ENCODE results near the gene GPR160. TPM values are rescaled to one million over a fixed set of nuclear protein-coding genes. Genes with fewer than 3 reads are reported as not detected.
A peak's percentile ranks its signal among the peaks of the same experiment; 100 is the strongest.

The GPR160 gene
- total and polyA plus RNA-seq, 3 experiments from 2014 or later = 2.9 to 6.2 (median 2.9) TPM

DNA sequence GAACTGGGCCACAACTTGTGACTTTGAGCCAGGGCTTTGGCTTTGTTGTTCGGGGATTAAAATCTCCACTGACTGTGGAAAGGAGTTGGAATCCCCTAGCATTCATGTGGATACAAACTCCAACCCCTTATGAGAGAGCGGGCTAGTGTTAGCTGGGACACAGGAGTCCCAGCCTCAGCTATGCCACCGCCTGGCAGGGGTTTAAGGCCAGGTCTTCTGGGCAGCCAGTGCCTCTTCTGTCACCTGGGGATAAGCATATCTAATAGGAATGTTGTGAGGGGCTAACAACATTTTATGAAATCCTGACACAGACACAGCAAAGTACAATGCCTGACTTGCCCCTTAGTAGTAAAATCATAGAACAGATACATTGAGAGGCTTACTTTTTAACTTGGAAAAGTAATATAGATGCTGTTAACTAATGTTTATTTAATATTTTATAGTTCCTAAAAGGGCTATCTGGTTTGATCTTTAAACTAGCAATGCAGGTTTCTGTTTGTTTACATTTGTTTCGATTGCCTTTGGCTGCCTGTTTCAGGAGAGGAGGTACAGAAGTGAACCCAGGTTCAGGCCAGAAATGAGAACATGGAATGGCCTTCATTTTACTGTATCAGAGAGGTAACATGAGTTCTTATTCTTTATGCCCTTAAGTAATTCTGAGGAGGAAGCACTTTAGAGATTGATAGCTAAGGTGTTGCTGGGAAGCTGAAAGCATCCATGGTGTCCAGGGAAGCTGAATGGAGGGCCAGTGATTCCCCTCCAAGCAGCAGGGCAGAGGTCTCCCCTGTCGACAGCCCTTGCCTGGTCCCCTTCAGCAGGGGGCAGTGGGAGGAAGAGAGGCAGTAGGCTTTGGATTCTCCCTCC lies 8.7 kb downstream of the GPR160 start:
- H3K9me3 Mint-ChIP-seq = no peaks in the 10 kb centered on the region
- H3K4me3 Mint-ChIP-seq = peak overlapping the region in 2 of 7 donors; percentile 9 to 24
- H3K4me1 Mint-ChIP-seq = peaks cover 6 to 11% (median 10%) of the 10 kb centered on the region in 3 donors
- peak overlapping the region in 2 of 8 donors; percentile 29 to 30 for H3K27ac Mint-ChIP-seq
- ChIA-PET CTCF (interaction anchor here (1.6 kb wide), 1 partner anchor 25 kb away, joined by 5 read pairs; no protein-coding TSS in a partner anchor), POLR2A (interaction anchor here (0.5 kb wide), 1 partner anchor 8 kb away, joined by 3 read pairs; no protein-coding TSS in a partner anchor)
- no peaks in the 10 kb centered on the region for H3K27me3 Mint-ChIP-seq
- Histone ChIP-seq H3K27me3 (ENCODE audit: insufficient read depth, low read length, poor library complexity, severe bottlenecking) (no peaks in the 10 kb centered on the region), H3K4me1 (ENCODE audit: insufficient read depth, low read length) (peaks cover 14% of the 10 kb centered on the region), H3K36me3 (ENCODE audit: insufficient read depth, low read length) (no peaks in the 10 kb centered on the region), H3K9me3 (ENCODE audit: low read length) (no peaks in the 10 kb centered on the region), H3K27ac (ENCODE audit: low read depth, low read length) (no peak overlapping the region), H3K4me3 (ENCODE audit: low read length) (no peak overlapping the region)
- DNase-seq = no peak
- no peaks in the 10 kb centered on the region for H3K36me3 Mint-ChIP-seq

GRCh38 chr3:170047133-170047404 lies 9.3 kb downstream of the GPR160 start:
- Mint-ChIP-seq H3K27me3 (no peaks in the 10 kb centered on the region), H3K36me3 (no peaks in the 10 kb centered on the region)
- CTCF ChIA-PET = no interaction called here

DNA sequence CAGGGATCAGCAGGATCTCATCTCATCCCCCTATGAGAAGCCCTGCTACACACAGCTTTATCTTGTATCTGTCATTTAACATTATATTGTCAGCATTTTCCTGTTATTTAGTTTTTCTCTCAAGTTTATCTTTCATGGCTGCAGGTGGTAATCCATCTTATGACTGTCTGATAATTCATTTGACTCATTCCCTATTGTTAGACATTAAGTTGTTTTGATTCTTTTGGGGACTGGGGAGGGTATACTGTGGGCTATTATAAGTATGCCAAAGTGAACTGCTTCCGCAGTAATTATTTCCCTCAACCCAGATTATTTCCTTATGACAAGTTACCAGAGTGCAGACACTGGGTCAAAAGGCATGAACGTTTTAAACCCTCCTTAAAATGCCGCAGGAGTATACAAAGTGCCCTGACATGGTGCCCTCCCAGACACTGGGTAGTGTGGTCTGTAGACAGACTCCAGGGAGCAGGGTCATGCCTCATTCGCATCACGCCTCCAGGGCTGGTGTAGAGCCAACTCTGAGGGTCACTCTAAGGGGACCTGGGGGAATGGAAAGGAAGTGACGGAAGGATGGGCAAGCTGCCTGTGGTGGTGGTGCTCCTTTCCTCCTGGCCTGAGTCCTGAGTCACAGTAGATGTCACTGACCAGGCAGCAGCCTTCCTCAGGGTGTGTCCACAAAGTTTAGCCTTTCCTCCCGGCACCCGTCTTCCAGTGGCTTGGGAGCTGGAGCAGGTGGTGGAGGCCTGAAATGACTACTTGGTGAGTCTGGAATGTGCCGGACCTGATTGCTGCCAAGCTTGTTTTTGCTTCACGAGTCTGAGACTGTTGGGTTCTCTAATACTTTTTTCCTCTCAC lies 11.6 kb downstream of the GPR160 start:
- Mint-ChIP-seq H3K27me3 (no peaks in the 10 kb centered on the region), H3K36me3 (peaks cover 0 to 8% (median 1%) of the 10 kb centered on the region in 3 donors), H3K27ac (no peak overlapping the region), H3K4me3 (no peak overlapping the region), H3K9me3 (no peaks in the 10 kb centered on the region), H3K4me1 (peaks cover 6 to 11% (median 10%) of the 10 kb centered on the region in 3 donors)
- H3K9me3 ChIP-seq (ENCODE audit: low read length) = no peaks in the 10 kb centered on the region
- CTCF ChIA-PET = no interaction called here
- no peaks in the 10 kb centered on the region for H3K27me3 ChIP-seq (ENCODE audit: insufficient read depth, low read length, poor library complexity, severe bottlenecking)
- H3K4me1 ChIP-seq (ENCODE audit: insufficient read depth, low read length) = peaks cover 13% of the 10 kb centered on the region
- POLR2A ChIA-PET = interaction anchor here (0.6 kb wide), 1 partner anchor 12 kb away, joined by 7 read pairs; the partner anchor contains the start of gene GPR160
- no peak overlapping the region for H3K27ac ChIP-seq (ENCODE audit: low read depth, low read length)
- no peaks in the 10 kb centered on the region for H3K36me3 ChIP-seq (ENCODE audit: insufficient read depth, low read length)
- no peak overlapping the region for H3K4me3 ChIP-seq (ENCODE audit: low read length)
- DNase-seq = no peak

More at GRCh38 chr3:170047133-170047404, 9.3 kb downstream of the GPR160 start:
- Mint-ChIP-seq H3K4me1 (peaks cover 6 to 11% (median 10%) of the 10 kb centered on the region in 3 donors), H3K9me3 (no peaks in the 10 kb centered on the region), H3K27ac (peak overlapping the region in 1 of 8 donors; percentile 61), H3K4me3 (no peak overlapping the region)
- Histone ChIP-seq H3K4me1 (ENCODE audit: insufficient read depth, low read length) (peaks cover 14% of the 10 kb centered on the region), H3K4me3 (ENCODE audit: low read length) (no peak overlapping the region), H3K27me3 (ENCODE audit: insufficient read depth, low read length, poor library complexity, severe bottlenecking) (no peaks in the 10 kb centered on the region), H3K36me3 (ENCODE audit: insufficient read depth, low read length) (no peaks in the 10 kb centered on the region), H3K9me3 (ENCODE audit: low read length) (no peaks in the 10 kb centered on the region), H3K27ac (ENCODE audit: low read depth, low read length) (no peak overlapping the region)
- DNase-seq = no peak
- POLR2A ChIA-PET = no interaction called here

DNA sequence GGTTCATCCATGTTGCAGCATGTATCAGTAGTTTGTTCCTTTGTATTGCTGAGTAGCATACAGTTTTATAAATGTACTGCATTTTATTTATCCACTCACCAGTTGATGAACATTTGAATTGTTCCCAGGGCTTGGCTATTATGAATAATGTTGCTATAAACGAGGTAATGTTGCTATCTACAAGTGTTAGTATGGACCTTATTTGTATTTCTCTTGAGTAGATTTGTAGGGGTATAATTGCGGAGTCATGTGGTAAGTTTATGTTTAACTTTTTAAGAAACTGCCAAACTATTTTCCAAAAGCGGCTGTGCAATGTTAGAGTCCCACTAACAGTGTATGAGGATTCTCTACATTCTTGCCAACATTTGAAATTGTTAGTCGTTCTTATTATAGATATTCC lies 13.0 kb downstream of the GPR160 start:
- no peak overlapping the region for H3K4me3 ChIP-seq (ENCODE audit: low read length)
- H3K36me3 ChIP-seq (ENCODE audit: insufficient read depth, low read length) = no peaks in the 10 kb centered on the region
- POLR2A ChIA-PET = no interaction called here
- no peak overlapping the region for H3K27ac ChIP-seq (ENCODE audit: low read depth, low read length)
- DNase-seq = no peak
- peaks cover 3 to 5% (median 5%) of the 10 kb centered on the region in 3 donors for H3K4me1 Mint-ChIP-seq
- no peaks in the 10 kb centered on the region for H3K9me3 Mint-ChIP-seq
- H3K27ac Mint-ChIP-seq = no peak overlapping the region
- no peak overlapping the region for H3K4me3 Mint-ChIP-seq
- CTCF ChIA-PET = no interaction called here
- H3K27me3 ChIP-seq (ENCODE audit: insufficient read depth, low read length, poor library complexity, severe bottlenecking) = no peaks in the 10 kb centered on the region
- peaks cover 5% of the 10 kb centered on the region for H3K4me1 ChIP-seq (ENCODE audit: insufficient read depth, low read length)
- no peaks in the 10 kb centered on the region for H3K27me3 Mint-ChIP-seq
- H3K36me3 Mint-ChIP-seq = peaks cover 0 to 8% (median 1%) of the 10 kb centered on the region in 3 donors
- H3K9me3 ChIP-seq (ENCODE audit: low read length) = no peaks in the 10 kb centered on the region

GRCh38 chr3:170052398-170052797 lies 14.6 kb downstream of the GPR160 start:
- CTCF ChIA-PET = no interaction called here
- Histone ChIP-seq H3K27ac (ENCODE audit: low read depth, low read length) (no peak overlapping the region), H3K4me3 (ENCODE audit: low read length) (no peak overlapping the region), H3K9me3 (ENCODE audit: low read length) (no peaks in the 10 kb centered on the region), H3K36me3 (ENCODE audit: insufficient read depth, low read length) (no peaks in the 10 kb centered on the region), H3K4me1 (ENCODE audit: insufficient read depth, low read length) (peaks cover 1% of the 10 kb centered on the region), H3K27me3 (ENCODE audit: insufficient read depth, low read length, poor library complexity, severe bottlenecking) (no peaks in the 10 kb centered on the region)
- Mint-ChIP-seq H3K36me3 (peaks cover 0 to 8% (median 1%) of the 10 kb centered on the region in 3 donors), H3K27me3 (no peaks in the 10 kb centered on the region), H3K4me3 (no peak overlapping the region), H3K4me1 (peaks cover 0 to 8% (median 4%) of the 10 kb centered on the region in 3 donors), H3K9me3 (no peaks in the 10 kb centered on the region), H3K27ac (no peak overlapping the region)
- POLR2A ChIA-PET = no interaction called here
- no peak for DNase-seq

GRCh38 chr3:170054204-170054603 lies 16.4 kb downstream of the GPR160 start:
- Mint-ChIP-seq H3K4me3 (no peak overlapping the region), H3K9me3 (no peaks in the 10 kb centered on the region), H3K27me3 (no peaks in the 10 kb centered on the region), H3K27ac (no peak overlapping the region), H3K4me1 (peaks cover 11 to 19% (median 15%) of the 10 kb centered on the region in 3 donors), H3K36me3 (peaks cover 0 to 8% (median 1%) of the 10 kb centered on the region in 3 donors)
- Histone ChIP-seq H3K27me3 (ENCODE audit: insufficient read depth, low read length, poor library complexity, severe bottlenecking) (no peaks in the 10 kb centered on the region), H3K4me1 (ENCODE audit: insufficient read depth, low read length) (peaks cover 12% of the 10 kb centered on the region), H3K27ac (ENCODE audit: low read depth, low read length) (no peak overlapping the region), H3K4me3 (ENCODE audit: low read length) (no peak overlapping the region), H3K9me3 (ENCODE audit: low read length) (no peaks in the 10 kb centered on the region), H3K36me3 (ENCODE audit: insufficient read depth, low read length) (no peaks in the 10 kb centered on the region)
- CTCF ChIA-PET = no interaction called here
- POLR2A ChIA-PET = interaction anchor here (0.5 kb wide), 1 partner anchor 9 kb away, joined by 7 read pairs; no protein-coding TSS in a partner anchor
- no peak for DNase-seq

GRCh38 chr3:170055209-170055608 lies 17.4 kb downstream of the GPR160 start:
- ChIA-PET POLR2A (interaction anchor here (0.6 to 0.7 kb wide), 2 partner anchors 9 to 194 kb away, joined by 3 read pairs; no protein-coding TSS in a partner anchor), CTCF (no interaction called here)
- H3K9me3 Mint-ChIP-seq = no peaks in the 10 kb centered on the region
- no peak for DNase-seq
- Histone ChIP-seq H3K4me1 (ENCODE audit: insufficient read depth, low read length) (peaks cover 12% of the 10 kb centered on the region), H3K36me3 (ENCODE audit: insufficient read depth, low read length) (no peaks in the 10 kb centered on the region), H3K27me3 (ENCODE audit: insufficient read depth, low read length, poor library complexity, severe bottlenecking) (no peaks in the 10 kb centered on the region), H3K4me3 (ENCODE audit: low read length) (no peak overlapping the region), H3K9me3 (ENCODE audit: low read length) (no peaks in the 10 kb centered on the region), H3K27ac (ENCODE audit: low read depth, low read length) (no peak overlapping the region)
- no peaks in the 10 kb centered on the region for H3K27me3 Mint-ChIP-seq
- H3K36me3 Mint-ChIP-seq = peaks cover 0 to 8% (median 1%) of the 10 kb centered on the region in 3 donors
- no peak overlapping the region for H3K4me3 Mint-ChIP-seq
- H3K27ac Mint-ChIP-seq = no peak overlapping the region
- peaks cover 11 to 19% (median 15%) of the 10 kb centered on the region in 3 donors for H3K4me1 Mint-ChIP-seq
